ENCODE measurements around the gene GRM1.

DNA sequence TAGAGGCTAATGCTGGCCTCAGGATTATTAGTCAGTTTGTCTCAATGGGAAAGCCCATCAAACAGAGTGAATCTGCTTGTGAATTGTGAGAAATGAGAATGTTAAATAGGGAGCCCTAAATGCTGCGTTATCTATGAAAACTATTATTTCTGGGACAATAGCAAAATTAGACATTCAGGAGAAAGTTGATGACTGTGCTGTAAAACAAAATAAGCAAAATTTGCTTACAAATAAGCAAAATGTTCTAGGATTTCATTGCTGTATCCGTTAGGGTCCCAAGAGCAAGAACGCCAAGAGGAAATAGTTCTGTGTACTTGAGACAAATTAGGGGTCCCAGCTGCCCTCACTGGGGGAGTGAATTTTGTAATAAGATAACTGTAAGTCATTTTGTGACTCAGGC is 455.5 kb downstream of the GRM1 start:
- TF ChIP-seq, protein P1, sequence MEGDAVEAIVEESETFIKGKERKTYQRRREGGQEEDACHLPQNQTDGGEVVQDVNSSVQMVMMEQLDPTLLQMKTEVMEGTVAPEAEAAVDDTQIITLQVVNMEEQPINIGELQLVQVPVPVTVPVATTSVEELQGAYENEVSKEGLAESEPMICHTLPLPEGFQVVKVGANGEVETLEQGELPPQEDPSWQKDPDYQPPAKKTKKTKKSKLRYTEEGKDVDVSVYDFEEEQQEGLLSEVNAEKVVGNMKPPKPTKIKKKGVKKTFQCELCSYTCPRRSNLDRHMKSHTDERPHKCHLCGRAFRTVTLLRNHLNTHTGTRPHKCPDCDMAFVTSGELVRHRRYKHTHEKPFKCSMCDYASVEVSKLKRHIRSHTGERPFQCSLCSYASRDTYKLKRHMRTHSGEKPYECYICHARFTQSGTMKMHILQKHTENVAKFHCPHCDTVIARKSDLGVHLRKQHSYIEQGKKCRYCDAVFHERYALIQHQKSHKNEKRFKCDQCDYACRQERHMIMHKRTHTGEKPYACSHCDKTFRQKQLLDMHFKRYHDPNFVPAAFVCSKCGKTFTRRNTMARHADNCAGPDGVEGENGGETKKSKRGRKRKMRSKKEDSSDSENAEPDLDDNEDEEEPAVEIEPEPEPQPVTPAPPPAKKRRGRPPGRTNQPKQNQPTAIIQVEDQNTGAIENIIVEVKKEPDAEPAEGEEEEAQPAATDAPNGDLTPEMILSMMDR (IDR thresholded peaks at IDR 0.05): no peak
- no peak for TF ChIP-seq POLR2A (IDR thresholded peaks at IDR 0.05)

Data from adrenal gland (tissue), 5 donors.